Glomerular visceral epithelial cell (primary cell): Measurements from ENCODE around the gene ATM.

Experiments used
- DNase-seq: peaks from one replicate; pipeline ENCODE4 v3.0.0-alpha.2; 2016; ENCODE audit errors: extremely low spot score

ATM gene

GRCh38 chr11:108222574-108223347 lies at the start of gene ATM, which contains the start of gene NPAT:
ATM (plus strand) TSS chr11:108223067; CDS start chr11:108227625, 4,558 bp downstream.
NPAT (minus strand) TSS chr11:108222638; CDS start chr11:108222536, 102 bp downstream.
- peak; percentile 98 for DNase-seq

- DNase-seq, result no peak
Measured at GRCh38 chr11:108177570-108177969, 45.3 kb upstream of the ATM start.

- no peak for DNase-seq
Measured at GRCh38 chr11:108193725-108194124, 29.1 kb upstream of the ATM start.

- DNase-seq, result no peak
Measured at GRCh38 chr11:108196901-108197300, 26.0 kb upstream of the ATM start.

GRCh38 chr11:108197351-108197750 lies 25.5 kb upstream of the ATM start:
- no peak for DNase-seq

GRCh38 chr11:108198833-108199232 lies 24.0 kb upstream of the ATM start:
- no peak for DNase-seq

GRCh38 chr11:108199446-108200321 lies 23.2 kb upstream of the ATM start:
- DNase-seq, result no peak

GRCh38 chr11:108203075-108203474 lies 19.8 kb upstream of the ATM start:
- no peak for DNase-seq

GRCh38 chr11:108204376-108204775 lies 18.5 kb upstream of the ATM start:
- no peak for DNase-seq

GRCh38 chr11:108204929-108205499 lies 17.9 kb upstream of the ATM start:
- no peak for DNase-seq

- no peak for DNase-seq
Measured at GRCh38 chr11:108206171-108206570, 16.7 kb upstream of the ATM start.

GRCh38 chr11:108206969-108207682 lies 15.7 kb upstream of the ATM start:
- no peak for DNase-seq

GRCh38 chr11:108207683-108208060 lies 15.2 kb upstream of the ATM start:
- DNase-seq, result no peak

GRCh38 chr11:108210441-108210840 lies 12.4 kb upstream of the ATM start:
- DNase-seq, result no peak

- no peak for DNase-seq
Measured at GRCh38 chr11:108213784-108214183, 9.1 kb upstream of the ATM start.

GRCh38 chr11:108216988-108217387 lies 5.9 kb upstream of the ATM start:
- DNase-seq, result no peak

- DNase-seq, result no peak
Measured at GRCh38 chr11:108218455-108218854, 4.4 kb upstream of the ATM start.

GRCh38 chr11:108218912-108219783 lies 3.7 kb upstream of the ATM start:
- no peak for DNase-seq

- no peak for DNase-seq
Measured at GRCh38 chr11:108220721-108221336, 2.0 kb upstream of the ATM start.

- DNase-seq, result no peak
Measured at GRCh38 chr11:108221371-108221770, 1.5 kb upstream of the ATM start.
